ENCODE data around the gene ZNF646.

The ZNF646 gene

DNA sequence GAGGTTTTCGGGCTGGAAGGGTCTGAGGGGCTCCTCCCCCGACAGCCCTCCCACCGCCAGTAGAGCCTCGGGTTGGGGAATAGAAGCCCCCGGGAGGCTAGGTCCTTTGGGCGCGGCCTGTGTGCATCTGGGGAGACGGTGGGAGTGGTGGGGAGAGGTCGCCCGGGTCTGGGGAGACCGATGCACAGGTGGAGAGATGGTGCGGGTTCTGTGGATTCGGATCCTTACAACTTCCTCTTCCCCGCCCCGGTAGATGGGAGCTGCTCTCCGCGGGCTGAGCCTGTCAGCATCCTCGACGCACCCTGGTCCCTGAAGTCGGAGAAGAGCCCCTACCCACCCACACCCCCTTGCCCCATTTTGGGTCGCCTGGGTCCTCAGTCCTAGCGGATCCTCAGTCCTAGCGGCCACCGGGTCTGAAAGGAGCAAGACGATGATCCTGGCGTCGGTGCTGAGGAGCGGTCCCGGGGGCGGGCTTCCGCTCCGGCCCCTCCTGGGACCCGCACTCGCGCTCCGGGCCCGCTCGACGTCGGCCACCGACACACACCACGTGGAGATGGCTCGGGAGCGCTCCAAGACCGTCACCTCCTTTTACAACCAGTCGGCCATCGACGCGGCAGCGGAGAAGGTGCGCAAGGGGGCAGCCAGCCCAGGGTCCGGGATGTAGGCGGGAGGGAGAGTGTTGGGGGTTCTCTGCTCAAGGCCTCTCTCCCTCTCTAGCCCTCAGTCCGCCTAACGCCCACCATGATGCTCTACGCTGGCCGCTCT, 34.8 kb downstream of the ZNF646 start:
- no peak for DNase-seq

DNA sequence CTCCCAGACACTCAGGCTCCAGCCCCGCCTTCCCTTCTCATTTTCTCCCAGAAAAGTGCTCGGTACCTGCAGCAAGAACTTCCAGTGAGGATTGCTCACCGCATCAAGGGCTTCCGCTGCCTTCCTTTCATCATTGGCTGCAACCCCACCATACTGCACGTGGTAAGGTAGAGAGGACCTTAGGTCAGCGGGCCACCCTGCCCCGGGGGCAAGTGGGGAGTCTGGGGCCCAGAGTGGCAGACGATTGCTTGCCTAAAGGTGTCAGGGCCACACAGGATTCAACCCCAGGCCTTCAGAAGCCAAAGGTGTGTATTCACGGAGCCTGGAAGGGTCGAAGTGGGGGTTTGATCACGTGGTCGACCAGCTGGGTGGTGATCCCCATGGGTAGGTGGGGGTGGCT, 35.4 kb downstream of the ZNF646 start:
- no peak for DNase-seq

DNA sequence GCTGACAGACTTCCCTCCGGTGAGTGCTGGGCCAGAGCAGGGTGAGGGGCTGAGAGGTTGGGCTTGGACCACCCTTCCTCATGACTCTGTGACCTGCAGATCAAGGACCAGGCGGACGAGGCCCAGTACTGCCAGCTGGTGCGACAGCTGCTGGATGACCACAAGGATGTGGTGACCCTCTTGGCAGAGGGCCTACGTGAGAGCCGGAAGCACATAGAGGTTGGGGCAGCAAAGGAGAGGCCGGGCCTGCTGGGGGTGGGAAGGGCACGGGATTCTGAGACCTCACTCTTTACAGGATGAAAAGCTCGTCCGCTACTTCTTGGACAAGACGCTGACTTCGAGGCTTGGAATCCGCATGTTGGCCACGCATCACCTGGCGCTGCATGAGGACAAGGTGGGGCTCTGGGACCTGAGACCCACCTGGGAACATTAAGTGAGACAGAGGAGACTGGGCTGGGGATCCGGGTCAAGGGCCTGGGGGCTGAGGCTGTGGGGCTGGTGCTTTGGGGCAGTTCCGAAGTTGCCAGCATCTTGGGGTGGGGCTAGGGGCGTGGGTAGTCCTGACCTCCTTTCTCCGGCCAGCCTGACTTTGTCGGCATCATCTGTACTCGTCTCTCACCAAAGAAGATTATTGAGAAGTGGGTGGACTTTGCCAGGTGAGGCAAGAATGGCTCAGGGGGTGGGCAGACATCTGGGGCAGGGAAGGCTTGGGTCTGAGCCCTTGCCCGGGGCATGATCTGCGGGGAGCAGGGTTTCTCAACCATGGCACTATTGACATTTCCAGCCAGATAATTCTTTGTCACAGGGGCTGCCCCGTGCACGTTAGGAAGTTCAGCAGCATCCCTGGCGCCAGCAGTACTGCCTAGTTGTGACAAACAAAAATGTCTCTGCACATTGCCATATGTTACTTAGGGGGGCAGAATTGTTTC, 36.1 kb downstream of the ZNF646 start:
- no peak for DNase-seq

DNA sequence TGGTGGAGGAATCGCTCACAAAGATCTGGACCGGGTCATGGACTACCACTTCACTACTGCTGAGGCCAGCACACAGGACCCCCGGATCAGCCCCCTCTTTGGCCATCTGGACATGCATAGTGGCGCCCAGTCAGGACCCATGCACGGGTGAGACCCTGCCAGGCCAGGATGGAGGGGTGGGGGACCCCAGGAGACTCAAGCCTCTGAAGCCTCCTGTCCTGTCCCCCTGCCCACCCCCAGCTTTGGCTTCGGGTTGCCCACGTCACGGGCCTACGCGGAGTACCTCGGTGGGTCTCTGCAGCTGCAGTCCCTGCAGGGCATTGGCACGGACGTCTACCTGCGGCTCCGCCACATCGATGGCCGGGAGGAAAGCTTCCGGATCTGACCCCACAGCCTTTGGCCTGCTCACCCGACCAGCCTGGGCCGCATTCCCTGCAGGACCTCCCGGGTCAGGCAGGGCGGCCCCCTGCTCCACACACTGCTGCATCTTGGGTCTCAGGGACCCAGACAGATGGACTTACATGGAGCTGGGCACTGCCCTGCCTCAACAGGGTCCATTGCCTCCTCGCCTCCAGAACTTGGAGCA, 37.8 kb downstream of the ZNF646 start:
- DNase-seq, result no peak

DNA sequence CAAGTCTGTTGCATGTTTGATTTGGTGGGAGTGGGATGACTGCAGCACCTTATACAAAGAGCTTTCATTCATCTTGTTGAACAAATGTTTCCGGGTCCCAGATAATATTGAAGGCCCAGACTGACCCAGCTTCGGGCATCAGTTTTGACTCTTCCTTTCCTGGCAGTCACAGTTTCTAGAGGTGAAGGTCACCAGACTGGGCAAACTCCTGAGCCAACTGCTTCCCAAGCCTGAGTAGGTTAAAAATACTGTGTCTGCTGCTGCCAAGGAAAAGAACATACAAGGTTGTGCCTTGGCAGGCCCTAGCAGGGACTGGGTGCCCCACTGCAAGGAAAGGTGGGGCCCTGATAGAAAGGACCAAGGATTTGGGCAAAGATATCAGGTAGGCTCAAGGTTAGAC, 38.5 kb downstream of the ZNF646 start:
- DNase-seq, result no peak

DNA sequence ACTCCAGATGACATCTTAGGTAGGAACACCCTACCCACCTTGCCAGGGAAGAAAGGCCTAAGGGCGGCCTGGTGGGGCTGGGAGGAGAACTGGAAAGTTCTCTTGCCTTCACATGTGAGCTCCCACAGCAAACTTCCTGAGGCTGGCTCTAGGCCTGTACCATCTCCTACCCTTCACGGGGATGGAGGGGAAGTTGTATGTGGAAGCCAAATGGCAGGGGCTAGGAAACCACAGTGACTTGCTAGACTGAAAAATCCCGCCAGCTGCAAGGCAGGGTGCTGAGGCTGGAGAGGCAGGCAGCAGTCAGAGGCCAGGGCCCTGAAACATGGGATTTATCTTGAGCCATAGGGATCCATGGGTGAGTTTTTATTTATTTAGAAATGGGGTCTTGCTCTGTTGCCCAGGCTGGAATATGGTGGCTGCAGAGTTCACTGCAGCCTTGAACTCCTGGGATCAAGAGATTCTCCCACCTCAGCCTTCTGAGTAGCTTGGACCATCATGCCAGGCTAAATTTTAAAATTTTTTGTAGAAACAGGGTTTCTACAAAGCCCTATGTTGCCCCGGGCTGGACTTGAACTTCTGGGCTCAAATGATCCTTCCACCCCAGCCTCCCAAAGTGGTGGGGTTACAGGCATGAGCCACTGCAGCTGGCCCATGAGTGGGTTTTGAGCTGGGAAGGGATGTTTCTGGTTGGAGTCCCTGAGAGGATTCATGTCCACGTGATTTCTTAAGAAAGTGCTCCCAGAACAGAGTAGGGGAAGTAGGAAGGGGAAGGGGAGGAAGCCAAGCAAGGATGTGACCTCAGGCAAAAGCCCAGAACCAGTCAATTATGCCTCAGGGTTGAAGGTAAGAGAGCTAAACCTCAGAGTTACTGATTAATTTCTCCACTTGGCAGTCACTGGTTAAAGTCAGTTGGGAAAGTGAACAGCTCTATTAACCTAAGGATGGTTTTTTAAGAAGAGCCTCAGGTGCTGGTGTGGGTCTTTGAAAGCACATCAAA, 39.2 kb downstream of the ZNF646 start:
- no peak for DNase-seq

DNA sequence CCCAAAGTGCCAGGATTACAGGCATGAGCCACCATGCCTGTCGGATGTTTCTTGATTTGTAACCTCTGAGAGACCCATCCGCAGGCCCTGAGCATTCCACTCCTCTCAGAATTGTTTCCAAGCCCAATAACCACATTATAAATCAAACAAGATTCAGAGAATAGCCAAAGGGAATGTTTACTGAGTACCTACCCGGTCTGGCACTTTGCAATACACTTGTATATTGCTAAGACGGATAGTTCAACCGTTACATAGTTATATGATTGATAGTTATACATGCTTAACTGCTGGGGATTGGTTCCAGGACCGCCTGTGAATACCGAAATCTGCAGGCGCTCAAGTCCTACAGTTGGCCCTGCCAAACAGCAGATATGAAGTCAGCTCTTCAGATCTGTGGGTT, 40.2 kb downstream of the ZNF646 start:
- no peak for DNase-seq

DNA sequence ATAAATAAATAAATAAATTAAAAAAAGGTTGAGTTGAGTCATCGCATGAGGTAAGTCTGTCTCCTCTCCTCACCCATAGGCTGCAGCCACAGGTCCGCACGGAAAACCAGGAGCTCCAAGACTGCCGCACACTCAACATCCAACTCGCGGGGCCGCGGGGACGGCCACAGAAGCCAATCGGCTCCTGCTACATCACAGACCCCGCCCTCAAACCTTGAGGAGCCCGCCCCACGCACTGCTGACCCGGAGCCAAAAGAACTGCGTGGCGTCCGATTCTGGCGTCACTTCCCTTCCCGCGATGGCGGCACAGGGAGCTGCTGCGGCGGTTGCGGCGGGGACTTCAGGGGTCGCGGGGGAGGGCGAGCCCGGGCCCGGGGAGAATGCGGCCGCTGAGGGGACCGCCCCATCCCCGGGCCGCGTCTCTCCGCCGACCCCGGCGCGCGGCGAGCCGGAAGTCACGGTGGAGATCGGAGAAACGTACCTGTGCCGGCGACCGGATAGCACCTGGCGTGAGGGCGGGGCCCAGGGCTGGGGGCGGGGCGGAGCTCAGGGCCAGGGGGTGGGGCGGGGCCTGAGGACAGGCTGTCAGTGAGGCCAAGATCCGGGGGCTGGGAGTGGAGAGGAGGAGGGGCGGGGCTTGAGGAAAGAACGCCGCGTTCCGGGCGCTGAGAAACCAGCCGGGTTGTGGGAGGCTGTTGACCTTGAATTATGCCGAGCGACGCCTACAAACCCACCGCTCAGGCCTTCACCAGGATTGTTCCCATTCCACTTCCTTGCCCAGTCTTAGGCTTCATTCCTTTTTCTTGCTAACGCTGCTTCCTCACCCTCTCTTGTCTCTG, 43.4 kb downstream of the ZNF646 start, which contains the start of gene KAT8:
KAT8 (plus strand) TSS at position 281 of the 839 bp plus-strand sequence; CDS start at position 299, 18 bp downstream.
- peak; percentile 97 for DNase-seq

DNA sequence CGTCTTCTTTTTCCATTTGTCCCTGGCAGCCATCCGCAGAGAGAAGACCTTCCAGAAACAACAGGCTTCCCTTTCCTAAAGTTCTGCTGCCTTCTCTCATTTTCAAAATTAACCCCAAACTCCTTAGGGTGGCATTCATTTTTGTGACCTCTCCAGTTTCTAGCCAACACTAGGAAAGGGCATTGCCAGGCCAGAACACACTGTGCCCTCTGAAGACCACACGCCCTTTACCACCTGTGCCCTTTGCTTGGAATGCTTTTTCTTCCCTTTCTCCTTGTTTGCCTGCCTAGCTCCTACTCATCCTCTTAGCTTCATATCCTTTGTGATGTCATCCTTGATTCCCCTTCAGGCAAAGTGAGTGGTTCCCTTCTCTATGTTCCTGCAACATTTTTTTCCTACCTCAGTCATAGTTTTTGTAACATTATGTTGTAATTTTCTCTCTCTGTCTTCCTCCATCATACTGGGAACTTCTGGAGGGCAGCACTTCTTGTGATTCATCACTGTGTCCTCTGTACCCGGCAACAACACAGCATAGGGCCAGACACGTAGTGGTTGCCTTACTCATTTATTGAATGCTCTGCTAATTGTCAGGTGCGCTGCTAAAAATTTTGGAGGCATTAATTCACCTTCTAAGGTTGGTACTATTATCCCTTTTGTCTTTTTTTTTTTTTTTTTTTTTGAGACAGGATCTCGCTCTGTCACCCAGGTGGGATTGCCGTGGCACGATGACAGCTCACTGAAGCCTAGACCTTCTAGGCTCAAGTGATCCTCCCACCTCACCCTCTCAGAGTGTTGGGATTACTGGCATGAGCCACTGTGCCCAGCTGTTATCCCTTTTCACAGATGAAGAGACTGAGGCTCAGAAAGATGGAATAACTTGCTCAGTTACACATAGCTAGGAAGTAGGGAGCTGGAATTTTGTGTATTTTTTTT, 44.3 kb downstream of the ZNF646 start:
- no peak for DNase-seq

DNA sequence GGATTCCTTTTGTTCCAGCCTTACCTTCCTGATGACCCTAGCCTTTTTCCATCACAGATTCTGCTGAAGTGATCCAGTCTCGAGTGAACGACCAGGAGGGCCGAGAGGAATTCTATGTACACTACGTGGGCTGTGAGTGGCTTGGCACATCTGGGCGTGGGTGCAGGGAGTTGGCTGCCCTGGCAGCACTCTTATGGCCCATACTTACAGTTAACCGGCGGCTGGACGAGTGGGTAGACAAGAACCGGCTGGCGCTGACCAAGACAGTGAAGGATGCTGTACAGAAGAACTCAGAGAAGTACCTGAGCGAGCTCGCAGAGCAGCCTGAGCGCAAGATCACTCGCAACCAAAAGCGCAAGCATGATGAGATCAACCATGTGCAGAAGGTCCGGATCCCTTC, 45.9 kb downstream of the ZNF646 start:
- DNase-seq, result no peak

DNA sequence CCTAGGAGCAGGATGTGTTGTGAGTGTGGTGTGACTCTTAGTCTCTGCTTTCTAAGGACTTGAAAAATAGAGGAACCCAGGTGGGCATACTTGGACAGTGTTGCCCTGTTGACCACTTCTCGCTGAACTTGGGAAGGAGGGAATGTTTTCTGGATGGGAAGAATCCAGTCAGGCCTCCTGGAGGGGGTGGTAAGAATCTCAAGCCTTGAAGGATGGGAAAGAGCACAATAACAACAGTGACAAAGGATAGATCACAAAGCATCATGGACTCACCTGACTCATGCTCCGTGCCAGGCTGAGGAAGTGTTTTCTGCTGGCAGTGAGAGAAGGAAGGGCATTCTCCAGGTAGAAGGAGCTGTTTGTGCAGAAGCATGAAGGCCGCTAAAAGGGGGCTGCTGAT, 51.6 kb downstream of the ZNF646 start:
- DNase-seq, result no peak

DNA sequence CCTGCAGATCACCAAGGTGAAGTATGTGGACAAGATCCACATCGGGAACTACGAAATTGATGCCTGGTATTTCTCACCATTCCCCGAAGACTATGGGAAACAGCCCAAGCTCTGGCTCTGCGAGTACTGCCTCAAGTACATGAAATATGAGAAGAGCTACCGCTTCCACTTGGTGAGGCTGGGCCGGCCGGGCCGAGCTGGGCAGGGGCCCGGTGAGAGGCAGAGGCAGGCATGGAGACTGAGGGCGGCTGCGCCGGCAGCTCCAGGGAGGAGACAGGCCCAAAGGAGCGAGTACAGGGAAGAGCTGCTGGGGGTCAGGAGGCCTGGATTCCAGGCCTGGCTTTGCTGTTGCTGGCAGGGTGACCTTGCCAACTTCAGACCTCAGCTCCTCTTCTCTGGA, 53.0 kb downstream of the ZNF646 start:
- DNase-seq, result no peak

DNA sequence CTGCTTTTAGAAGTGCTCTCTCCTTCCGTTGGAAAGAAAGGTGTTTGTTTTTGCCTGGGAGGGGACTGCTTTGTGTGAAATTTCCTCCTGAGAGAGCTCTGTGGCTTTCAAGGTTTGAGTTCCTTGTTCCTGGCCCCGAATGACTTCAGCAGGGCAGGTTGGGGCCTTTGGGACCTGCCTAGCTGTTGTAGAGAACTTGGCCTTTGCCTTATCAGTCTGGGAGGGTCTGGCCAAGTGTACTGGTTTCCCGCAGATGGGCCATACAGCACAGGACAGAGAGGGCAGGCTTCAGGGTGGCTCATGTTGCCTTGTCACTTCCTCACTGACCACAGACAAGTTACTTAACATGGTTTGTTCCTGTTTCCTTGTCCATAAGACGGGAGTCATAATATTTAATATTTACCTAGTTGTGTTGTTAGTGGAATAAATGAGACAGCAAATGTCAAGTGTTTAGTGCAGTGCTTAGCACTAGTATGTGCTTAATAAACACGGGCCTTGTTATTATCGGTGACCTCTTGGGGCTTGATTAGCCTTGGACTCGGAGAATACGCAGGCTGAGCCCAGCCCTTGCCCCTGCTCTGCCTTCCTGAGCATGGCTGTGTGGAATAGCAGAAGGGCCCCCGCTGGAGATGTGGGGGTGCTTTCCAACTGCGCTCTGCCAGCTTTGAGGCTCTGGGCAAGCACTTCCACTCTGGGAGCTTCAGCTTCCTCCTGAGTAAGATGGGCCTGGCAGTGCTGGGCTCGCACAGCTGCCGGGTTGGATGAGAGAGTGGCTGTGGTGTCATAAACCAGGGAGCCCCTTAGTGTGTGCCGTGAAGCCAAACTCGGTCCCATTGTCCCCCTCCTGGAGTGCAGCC, 54.7 kb downstream of the ZNF646 start:
- peak; percentile 24 for DNase-seq

DNA sequence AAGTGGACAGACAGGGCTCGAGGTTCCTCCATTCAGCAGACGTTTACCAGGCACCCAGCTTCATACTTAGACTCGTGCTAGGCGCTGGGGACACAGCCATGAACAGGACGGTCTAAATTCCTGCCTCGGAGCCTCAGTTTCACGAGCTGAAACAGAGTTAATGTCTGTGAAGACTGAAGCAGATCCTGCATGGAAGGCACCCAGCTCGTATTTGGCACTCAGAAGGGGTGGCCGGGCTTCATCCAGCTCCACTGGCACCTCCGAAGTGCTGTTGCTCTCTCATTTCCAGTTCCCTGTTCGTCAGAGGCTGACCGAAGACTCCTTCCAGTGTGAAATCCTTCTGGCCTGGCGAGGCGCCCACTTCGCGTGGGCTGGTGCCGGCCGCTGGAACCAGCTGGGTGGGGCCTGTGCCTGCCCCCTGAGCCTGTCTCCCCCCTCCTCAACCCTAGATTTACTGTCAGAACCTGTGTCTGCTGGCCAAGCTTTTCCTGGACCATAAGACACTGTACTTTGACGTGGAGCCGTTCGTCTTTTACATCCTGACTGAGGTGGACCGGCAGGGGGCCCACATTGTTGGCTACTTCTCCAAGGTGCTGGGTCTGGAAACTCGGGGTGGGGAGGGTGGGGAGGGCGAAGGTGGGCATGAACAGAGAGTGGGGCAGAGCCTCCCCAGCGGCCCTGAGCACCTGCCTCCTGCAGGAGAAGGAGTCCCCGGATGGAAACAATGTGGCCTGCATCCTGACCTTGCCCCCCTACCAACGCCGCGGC, 55.5 kb downstream of the ZNF646 start:
- no peak for DNase-seq

DNA sequence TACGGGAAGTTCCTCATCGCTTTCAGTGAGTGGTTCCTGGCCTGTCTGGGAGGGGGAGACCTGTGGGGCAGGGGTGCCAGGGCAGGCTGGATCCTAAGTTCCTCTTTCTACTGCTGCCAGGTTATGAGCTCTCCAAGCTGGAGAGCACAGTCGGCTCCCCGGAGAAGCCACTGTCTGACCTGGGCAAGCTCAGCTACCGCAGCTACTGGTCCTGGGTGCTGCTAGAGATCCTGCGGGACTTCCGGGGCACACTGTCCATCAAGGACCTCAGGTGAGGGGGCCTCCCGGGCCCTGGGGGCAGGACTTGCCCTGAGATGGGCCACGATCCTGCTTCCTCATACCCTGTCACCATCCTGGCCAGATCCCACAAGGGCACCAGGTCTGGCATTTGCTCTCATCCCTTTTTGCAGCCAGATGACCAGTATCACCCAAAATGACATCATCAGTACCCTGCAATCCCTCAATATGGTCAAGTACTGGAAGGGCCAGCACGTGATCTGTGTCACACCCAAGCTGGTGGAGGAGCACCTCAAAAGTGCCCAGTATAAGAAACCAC, 56.2 kb downstream of the ZNF646 start:
- no peak for DNase-seq

DNA sequence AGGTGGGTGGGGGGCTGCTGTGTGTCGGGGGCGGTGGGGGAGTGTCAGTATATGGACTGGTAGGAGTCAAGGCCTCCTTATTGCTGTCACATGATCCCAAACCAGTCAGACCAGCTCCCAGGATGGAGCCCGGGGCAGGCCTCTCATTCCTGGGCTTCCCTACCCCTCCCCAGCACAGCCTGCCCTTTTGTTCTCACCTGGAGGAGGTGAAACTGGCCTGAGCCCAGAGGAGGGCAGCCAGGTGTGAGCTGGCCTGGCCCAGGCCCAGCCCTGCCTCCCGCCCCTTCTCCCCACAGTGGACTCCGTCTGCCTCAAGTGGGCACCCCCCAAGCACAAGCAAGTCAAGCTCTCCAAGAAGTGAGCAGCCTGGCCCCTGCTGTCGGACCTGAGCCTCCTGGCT, 56.7 kb downstream of the ZNF646 start:
- no peak for DNase-seq

DNA sequence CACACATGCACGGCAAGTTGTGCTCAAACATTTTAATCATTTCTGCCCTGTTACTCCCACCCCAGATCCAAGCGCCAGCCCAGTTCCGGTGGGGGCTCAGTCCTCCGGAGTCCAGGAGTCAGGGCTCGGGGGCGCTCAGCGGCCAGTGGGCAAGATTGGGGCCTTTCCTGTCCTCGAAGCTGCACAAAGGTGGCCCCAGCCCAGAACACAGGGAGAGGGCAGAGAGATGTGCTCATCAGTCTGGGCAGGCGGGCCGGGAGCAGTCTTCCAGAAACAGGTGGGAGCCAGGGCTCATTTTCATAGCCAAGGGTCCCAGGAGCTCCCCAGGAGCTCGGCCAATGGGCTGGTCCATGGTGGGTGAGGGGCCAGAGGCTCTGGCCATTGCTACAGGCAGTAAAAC, 57.2 kb downstream of the ZNF646 start:
- no peak for DNase-seq

DNA sequence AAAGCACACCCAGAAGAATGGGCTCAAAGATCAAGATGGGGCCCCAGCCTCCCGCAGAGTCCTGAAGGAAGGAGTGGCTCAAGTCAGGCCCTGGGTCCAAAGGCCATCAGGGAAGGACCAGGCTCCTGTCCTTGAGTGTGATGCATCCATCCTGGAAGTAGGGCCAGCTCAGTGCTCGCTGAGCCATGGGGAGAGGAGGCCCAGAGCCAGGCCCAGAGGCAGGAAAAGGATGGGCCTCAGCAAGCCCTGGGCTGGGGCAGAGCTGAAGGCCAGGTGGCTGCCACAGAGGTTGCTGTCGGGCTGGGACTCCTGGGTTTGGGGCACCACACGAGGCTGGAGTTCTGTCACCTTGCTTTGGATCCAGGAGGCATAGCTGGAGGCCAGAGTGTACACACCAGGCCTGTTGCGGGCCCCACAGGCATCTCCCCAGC, 57.6 kb downstream of the ZNF646 start:
- DNase-seq, result no peak
